K562 (cell line): ENCODE results near the gene PPY.

Experiments
- AFF4 ChIP-seq: sonication (generic); formaldehyde crosslinking; IDR thresholded peaks from 2 replicates; pipeline ENCODE4 v1.8.0; 2023; ENCODE audit warnings: mild to moderate bottlenecking, missing genetic modification reagents
- CEBPG ChIP-seq, 3 experiments: fragments of 200-800 bp in 1 of 3; sonication (Bioruptor generic) in 1 of 3; sonication (generic) in 1 of 3; formaldehyde crosslinking in 1 of 3; IDR thresholded peaks in 2 of 3; conservative IDR thresholded peaks in 1 of 3; 2 replicates each; pipeline versions ENCODE4 v1.6.1 to v1.8.0; 2016 to 2022; ENCODE audit warnings: missing compliant biosample characterization in 2 of 3, missing genetic modification characterization in 2 of 3, mild to moderate bottlenecking in 1 of 3, missing genetic modification reagents in 1 of 3
- GABPA ChIP-seq: fragments of 200-800 bp; sonication (Bioruptor generic); conservative IDR thresholded peaks from 2 replicates; pipeline ENCODE4 v1.6.1; 2016; ENCODE audit warnings: low read depth, missing genetic modification characterization, missing compliant biosample characterization
- POLR2A ChIP-seq: fragments of 450-650 bp; conservative IDR thresholded peaks from 2 replicates; pipeline ENCODE4 v1.6.1; 2016
- POLR2AphosphoS5 ChIP-seq: IDR thresholded peaks from 2 replicates; pipeline ENCODE4 v1.6.1; 2011; ENCODE audit warnings: mild to moderate bottlenecking, low read depth, low read length, moderate library complexity; ENCODE audit not compliant: control insufficient read depth, insufficient read depth
- SIN3A ChIP-seq, 2 experiments: fragments of 150-350 bp in 1 of 2; IDR thresholded peaks; 2 replicates each; pipeline ENCODE4 v1.6.1; 2011 to 2016; ENCODE audit warnings: borderline replicate concordance in 2 of 2, low read depth in 2 of 2, low read length in 2 of 2, mild to moderate bottlenecking in 2 of 2, moderate library complexity in 2 of 2; ENCODE audit not compliant: control insufficient read depth in 1 of 2
- TF ChIP-seq, protein P1 (sequence below): fragments of 450-650 bp; conservative IDR thresholded peaks from 2 replicates; pipeline ENCODE4 v1.6.1; 2016; ENCODE audit warnings: missing genetic modification characterization, low read depth, mild to moderate bottlenecking, missing compliant biosample characterization, moderate library complexity

DNA sequence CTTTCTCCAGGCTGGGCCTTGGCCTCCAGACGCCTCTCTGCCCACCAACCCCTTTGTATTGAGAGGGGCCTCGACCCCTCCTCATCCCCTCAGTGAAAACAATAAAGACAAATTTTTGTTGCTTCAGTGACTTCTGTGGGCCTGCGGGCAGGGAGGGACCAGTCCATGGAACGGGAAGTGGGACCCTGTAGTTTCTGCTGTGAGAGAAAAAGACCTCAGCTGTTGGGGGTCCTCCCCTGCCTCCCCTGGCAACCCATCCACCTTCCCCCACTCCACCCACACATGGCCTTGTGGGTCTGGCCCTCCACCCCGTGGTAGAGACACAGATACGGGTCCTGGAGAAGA lies 3.5 kb downstream of the PPY start:
- TF ChIP-seq CEBPG (CRISPR knock-in tag; IDR thresholded peaks at IDR 0.05) (no peak), CEBPG (tag; conservative IDR thresholded peaks at IDR 0.05 in 1 of 2, IDR thresholded peaks at IDR 0.05 in 1 of 2) (no peak), POLR2AphosphoS5 (no peak), GABPA (tag) (no peak), SIN3A (IDR thresholded peaks at IDR 0.05; ENCODE audit: borderline replicate concordance in 2 of 2, control insufficient read depth in 1 of 2, low read depth in 2 of 2, low read length in 2 of 2) (no peak), POLR2A (no peak), AFF4 (CRISPR knock-in tag) (no peak)
- TF ChIP-seq, protein P1, sequence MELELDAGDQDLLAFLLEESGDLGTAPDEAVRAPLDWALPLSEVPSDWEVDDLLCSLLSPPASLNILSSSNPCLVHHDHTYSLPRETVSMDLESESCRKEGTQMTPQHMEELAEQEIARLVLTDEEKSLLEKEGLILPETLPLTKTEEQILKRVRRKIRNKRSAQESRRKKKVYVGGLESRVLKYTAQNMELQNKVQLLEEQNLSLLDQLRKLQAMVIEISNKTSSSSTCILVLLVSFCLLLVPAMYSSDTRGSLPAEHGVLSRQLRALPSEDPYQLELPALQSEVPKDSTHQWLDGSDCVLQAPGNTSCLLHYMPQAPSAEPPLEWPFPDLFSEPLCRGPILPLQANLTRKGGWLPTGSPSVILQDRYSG (tag), result no peak
